ENCODE measurements around the gene ZNF445. TPM values are rescaled to one million over a fixed set of nuclear protein-coding genes. Genes with fewer than 3 reads are reported as not detected.

Gene ZNF445
- total and polyA plus RNA-seq, 2 donors (not counting 3 experiments of a cell fraction or from before 2014, with no cell fraction given), result 2.3 to 17.8 TPM

GRCh38 chr3:44414517-44415090 lies 62.9 kb downstream of the ZNF445 start:
- dilution Hi-C loops (cut with MboI; ENCODE audit: extremely low pct_ligation_motif_present, low sequenced_read_pairs), result no loop called here
- FAIRE-seq, result no peak
- TF ChIP-seq EZH2 (IDR thresholded peaks at IDR 0.05; ENCODE audit: borderline replicate concordance, low read depth, low read length, severe bottlenecking) (no peak), CTCF (IDR thresholded peaks at IDR 0.05; ENCODE audit: extremely low read depth in 1 of 2, insufficient read depth in 1 of 2, low read depth in 1 of 2, low read length in 2 of 2) (no peak), FOS (IDR thresholded peaks at IDR 0.05; ENCODE audit: borderline replicate concordance, insufficient read depth, low read length) (no peak), MYC (IDR thresholded peaks at IDR 0.05; ENCODE audit: low read depth, low read length) (no peak), POLR2AphosphoS5 (IDR thresholded peaks at IDR 0.05; ENCODE audit: insufficient read depth, low read depth, low read length) (no peak), JUN (IDR thresholded peaks at IDR 0.05; ENCODE audit: borderline replicate concordance, insufficient read depth, insufficient read length, low read depth) (no peak), GATA2 (IDR thresholded peaks at IDR 0.05; ENCODE audit: insufficient read depth, insufficient read length, low read depth, low read length) (no peak), MAX (IDR thresholded peaks at IDR 0.05; ENCODE audit: insufficient read depth, insufficient read length) (no peak), POLR2A (IDR thresholded peaks at IDR 0.05; ENCODE audit: low read depth, low read length) (no peak)

More at GRCh38 chr3:44414517-44415090, 62.9 kb downstream of the ZNF445 start:
- no peak overlapping the region for H2AFZ ChIP-seq (ENCODE audit: low read depth, low read length)
- no peaks in the 10 kb centered on the region for H3K79me2 ChIP-seq (ENCODE audit: control insufficient read depth, insufficient read depth, low read length)
- intact Hi-C loops (cut with micrococcal nuclease), result no loop called here
- ChIA-PET POLR2A (no interaction called here), CTCF (interaction anchor here (0.8 kb wide), 1 partner anchor 9 kb away, joined by 3 read pairs; no protein-coding TSS in a partner anchor)
- H3K4me1 ChIP-seq (ENCODE audit: control insufficient read depth, extremely low read depth, insufficient read depth, low read length), result no peaks in the 10 kb centered on the region
- no peaks in the 10 kb centered on the region for H3K27me3 ChIP-seq (ENCODE audit: control insufficient read depth in 2 of 2, insufficient read depth in 2 of 2, low read length in 2 of 2)
- H3K9me1 ChIP-seq (replicated peaks; ENCODE audit: control insufficient read depth, extremely low read depth, insufficient read depth, low read length), result no peaks in the 10 kb centered on the region
- no peaks in the 10 kb centered on the region for H4K20me1 ChIP-seq (replicated peaks; ENCODE audit: control insufficient read depth, extremely low read depth, insufficient read depth, low read length)
- DNase-seq (ENCODE audit: low read depth, low spot score), result no peak
- H3K9me3 ChIP-seq (replicated peaks; ENCODE audit: control insufficient read depth, insufficient read depth, low read length), result no peaks in the 10 kb centered on the region
- no peaks in the 10 kb centered on the region for H3K36me3 ChIP-seq (ENCODE audit: control insufficient read depth in 2 of 2, extremely low read depth in 1 of 2, insufficient read depth in 2 of 2, low read length in 2 of 2)
- no peak overlapping the region for H3K4me2 ChIP-seq (ENCODE audit: insufficient read depth, low read length)
- no TSS peak for BruUV-seq (replicated peaks)
- no peak overlapping the region for H3K4me3 ChIP-seq (replicated peaks in 1 of 3; ENCODE audit: insufficient read depth in 1 of 3, low read depth in 1 of 3, low read length in 3 of 3)
- no peak overlapping the region for H3K9ac ChIP-seq (replicated peaks; ENCODE audit: extremely low read depth, insufficient read depth, low read length)
- no peak overlapping the region for H3K27ac ChIP-seq (ENCODE audit: insufficient read depth, low read depth, low read length)

Measured in endothelial cell of umbilical vein (primary cell).